Stimulated activated CD8-positive, alpha-beta memory T cell treated with anti-CD3 and anti-CD28 coated beads, Interleukin-12 subunit alpha, Interleukin-12 subunit beta, amount 100 ng/mL, for 4 hours (primary cell): ENCODE data around the gene TEC.
A peak's percentile ranks its signal among the peaks of the same experiment; 100 is the strongest.

Experiments
- DNase-seq: peaks from one replicate; pipeline ENCODE4 v3.0.0-alpha.2; 2020; ENCODE audit warnings: low read depth

TEC gene

GRCh38 chr4:48163746-48164145, 105.9 kb downstream of the TEC start:
- DNase-seq = no peak

GRCh38 chr4:48162162-48162561, 107.5 kb downstream of the TEC start:
- DNase-seq = no peak

- DNase-seq = no peak
Measured at GRCh38 chr4:48157271-48157670, 112.4 kb downstream of the TEC start.

GRCh38 chr4:48156423-48156822, 113.2 kb downstream of the TEC start:
- no peak for DNase-seq

GRCh38 chr4:48153791-48154550, 115.7 kb downstream of the TEC start:
- DNase-seq = no peak

GRCh38 chr4:48152259-48152658, 117.4 kb downstream of the TEC start:
- no peak for DNase-seq

- DNase-seq = no peak
Measured at GRCh38 chr4:48149827-48150370, 119.7 kb downstream of the TEC start.

GRCh38 chr4:48147621-48148020, 122.0 kb downstream of the TEC start:
- DNase-seq = no peak

GRCh38 chr4:48141048-48141447, 128.6 kb downstream of the TEC start:
- no peak for DNase-seq

- no peak for DNase-seq
Measured at GRCh38 chr4:48139691-48140090, 129.9 kb downstream of the TEC start.

GRCh38 chr4:48138936-48139335, 130.7 kb downstream of the TEC start:
- no peak for DNase-seq

GRCh38 chr4:48138511-48138910, 131.1 kb downstream of the TEC start:
- no peak for DNase-seq

GRCh38 chr4:48137846-48138245, 131.8 kb downstream of the TEC start:
- DNase-seq = no peak

- no peak for DNase-seq
Measured at GRCh38 chr4:48134081-48134480, 135.6 kb downstream of the TEC start, which contains the start of gene TXK. TXK (minus strand) TSS chr4:48134250; CDS start chr4:48134170, 80 bp downstream.

- DNase-seq = no peak
Measured at GRCh38 chr4:48133669-48134068, 136.0 kb downstream of the TEC start.

GRCh38 chr4:48131736-48132135, 137.9 kb downstream of the TEC start:
- no peak for DNase-seq

GRCh38 chr4:48130100-48130499, 139.5 kb downstream of the TEC start:
- DNase-seq = no peak

- no peak for DNase-seq
Measured at GRCh38 chr4:48129307-48130014, 140.2 kb downstream of the TEC start.

- DNase-seq = peak; percentile 31
Measured at GRCh38 chr4:48127682-48128404, 141.8 kb downstream of the TEC start.

GRCh38 chr4:48127231-48127630, 142.4 kb downstream of the TEC start:
- DNase-seq = no peak

- DNase-seq = no peak
Measured at GRCh38 chr4:48126621-48127020, 143.0 kb downstream of the TEC start.

GRCh38 chr4:48124870-48125269, 144.8 kb downstream of the TEC start:
- no peak for DNase-seq

GRCh38 chr4:48122756-48123155, 146.9 kb downstream of the TEC start:
- DNase-seq = no peak
